ENCODE data around the gene GPR143. TPM values are rescaled to one million over a fixed set of nuclear protein-coding genes. Genes with fewer than 3 reads are reported as not detected.

The GPR143 gene
- total RNA-seq, 4 donors from 2014 or later = 0.21 TPM; not detected in 3

DNA sequence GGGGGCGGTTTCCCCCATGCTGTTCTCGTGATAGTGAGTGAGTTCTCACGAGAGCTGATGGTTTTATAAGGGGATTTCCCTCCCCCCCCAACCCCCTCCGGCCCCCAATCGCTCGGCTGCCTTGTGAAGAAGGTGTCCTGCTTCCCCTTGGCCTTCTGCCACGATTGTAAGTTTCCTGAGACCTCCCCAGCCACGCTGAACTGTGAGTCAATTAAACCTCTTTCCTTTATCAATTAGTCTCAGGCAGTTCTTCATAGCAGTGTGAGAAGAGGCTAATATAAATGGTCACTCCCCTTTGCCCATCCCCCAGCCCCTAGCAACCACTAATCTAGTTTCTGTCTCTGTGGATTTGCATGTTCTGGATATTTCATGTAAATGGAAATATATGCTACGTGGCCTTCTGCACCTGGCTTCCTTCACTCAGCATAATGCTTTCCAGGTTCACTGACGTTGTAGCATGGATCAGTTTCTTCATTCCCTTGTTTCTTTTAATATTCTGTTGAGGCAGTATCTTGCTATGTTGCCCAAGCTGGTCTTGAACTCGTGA, 16.4 kb downstream of the GPR143 start:
- H3K9me3 ChIP-seq = no peaks in the 10 kb centered on the region
- H3K36me3 ChIP-seq = no peaks in the 10 kb centered on the region
- no peak for DNase-seq (ENCODE audit: low spot score in 2 of 2)
- no peak overlapping the region for H3K27ac ChIP-seq
- no peaks in the 10 kb centered on the region for H3K27me3 ChIP-seq
- no peak overlapping the region for H3K4me3 ChIP-seq
- TF ChIP-seq, protein P1, sequence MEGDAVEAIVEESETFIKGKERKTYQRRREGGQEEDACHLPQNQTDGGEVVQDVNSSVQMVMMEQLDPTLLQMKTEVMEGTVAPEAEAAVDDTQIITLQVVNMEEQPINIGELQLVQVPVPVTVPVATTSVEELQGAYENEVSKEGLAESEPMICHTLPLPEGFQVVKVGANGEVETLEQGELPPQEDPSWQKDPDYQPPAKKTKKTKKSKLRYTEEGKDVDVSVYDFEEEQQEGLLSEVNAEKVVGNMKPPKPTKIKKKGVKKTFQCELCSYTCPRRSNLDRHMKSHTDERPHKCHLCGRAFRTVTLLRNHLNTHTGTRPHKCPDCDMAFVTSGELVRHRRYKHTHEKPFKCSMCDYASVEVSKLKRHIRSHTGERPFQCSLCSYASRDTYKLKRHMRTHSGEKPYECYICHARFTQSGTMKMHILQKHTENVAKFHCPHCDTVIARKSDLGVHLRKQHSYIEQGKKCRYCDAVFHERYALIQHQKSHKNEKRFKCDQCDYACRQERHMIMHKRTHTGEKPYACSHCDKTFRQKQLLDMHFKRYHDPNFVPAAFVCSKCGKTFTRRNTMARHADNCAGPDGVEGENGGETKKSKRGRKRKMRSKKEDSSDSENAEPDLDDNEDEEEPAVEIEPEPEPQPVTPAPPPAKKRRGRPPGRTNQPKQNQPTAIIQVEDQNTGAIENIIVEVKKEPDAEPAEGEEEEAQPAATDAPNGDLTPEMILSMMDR (IDR thresholded peaks at IDR 0.05) = no peak
- no peak for TF ChIP-seq EP300 (IDR thresholded peaks at IDR 0.05)
- TF ChIP-seq POLR2A (IDR thresholded peaks at IDR 0.05) = no peak
- no peaks in the 10 kb centered on the region for H3K4me1 ChIP-seq
- WGBS, 2 donors = 54 to 66% methylated on average over 6 to 11 of the region's 11 CpGs

DNA sequence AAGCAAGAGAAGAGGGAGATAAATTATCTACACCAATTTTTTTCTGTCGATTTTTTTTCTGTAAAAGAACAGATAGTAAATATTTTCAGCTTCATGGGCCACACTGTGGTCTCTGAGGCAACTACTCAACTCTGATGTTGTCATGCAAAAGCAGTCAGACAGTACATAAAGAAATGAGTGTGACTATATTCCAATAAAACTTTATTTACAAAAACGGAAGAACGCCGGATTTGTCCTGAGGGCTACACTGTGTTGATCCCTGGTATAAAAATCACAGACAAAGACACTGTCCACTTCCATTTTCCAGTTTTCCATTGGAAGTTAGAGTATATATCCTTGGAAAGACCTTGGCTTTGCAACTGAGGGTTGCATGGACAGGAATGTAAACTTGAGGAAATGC, 18.0 kb downstream of the GPR143 start:
- WGBS, 2 donors = 84 to 91% methylated on average over 4 of the region's 4 CpGs
- Histone ChIP-seq H3K36me3 (no peaks in the 10 kb centered on the region), H3K27ac (no peak overlapping the region), H3K4me1 (no peaks in the 10 kb centered on the region), H3K4me3 (no peak overlapping the region), H3K9me3 (no peaks in the 10 kb centered on the region), H3K27me3 (no peaks in the 10 kb centered on the region)
- DNase-seq (ENCODE audit: low spot score in 2 of 2) = no peak
- no peak for TF ChIP-seq POLR2A (IDR thresholded peaks at IDR 0.05)
- TF ChIP-seq EP300 (IDR thresholded peaks at IDR 0.05) = no peak
- TF ChIP-seq, protein P1 (IDR thresholded peaks at IDR 0.05) = no peak

DNA sequence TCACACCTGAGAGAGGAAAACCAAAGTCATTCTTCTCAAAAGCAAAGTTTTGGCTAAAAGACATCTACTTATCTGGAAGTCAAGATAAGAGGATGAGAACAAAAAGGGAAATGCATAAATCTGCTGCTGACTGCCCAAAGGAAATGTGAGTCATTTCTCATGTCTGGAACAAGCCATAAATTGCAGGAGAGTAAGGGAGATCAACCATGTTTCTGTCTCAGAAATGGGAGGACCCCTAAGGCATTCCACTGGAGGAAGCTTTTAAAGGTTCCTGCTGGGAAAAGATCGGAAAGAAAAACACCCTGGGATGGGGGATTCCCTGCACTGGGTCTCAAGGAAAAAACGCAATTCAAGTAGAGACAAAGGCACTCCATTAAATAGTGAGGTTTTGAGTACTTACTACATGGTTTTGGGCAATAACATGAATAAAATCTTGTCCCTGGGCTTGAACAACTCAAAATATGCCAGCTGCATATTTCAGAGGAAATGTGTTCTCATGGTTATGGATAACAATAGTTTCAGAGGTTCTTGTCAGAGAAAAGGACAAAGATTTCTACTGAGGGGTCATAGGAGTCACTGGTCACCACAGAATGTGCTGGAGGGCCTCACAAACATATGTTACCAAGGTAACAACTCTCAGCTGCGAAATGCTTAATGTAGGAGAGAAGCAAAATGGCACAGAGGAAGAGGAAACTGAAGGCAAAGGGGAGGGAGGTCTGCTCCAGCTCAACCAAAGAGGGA, 19.3 kb downstream of the GPR143 start:
- no peak for TF ChIP-seq POLR2A (IDR thresholded peaks at IDR 0.05)
- TF ChIP-seq EP300 (IDR thresholded peaks at IDR 0.05) = no peak
- TF ChIP-seq, protein P1 (IDR thresholded peaks at IDR 0.05) = no peak
- H3K9me3 ChIP-seq = no peaks in the 10 kb centered on the region
- H3K4me3 ChIP-seq = no peak overlapping the region
- H3K36me3 ChIP-seq = no peaks in the 10 kb centered on the region
- H3K27ac ChIP-seq = no peak overlapping the region
- H3K4me1 ChIP-seq = no peaks in the 10 kb centered on the region
- 31 to 33% methylated on average over 3 of the region's 3 CpGs for WGBS, 2 donors
- DNase-seq (ENCODE audit: low spot score in 2 of 2) = no peak
- H3K27me3 ChIP-seq = no peaks in the 10 kb centered on the region

DNA sequence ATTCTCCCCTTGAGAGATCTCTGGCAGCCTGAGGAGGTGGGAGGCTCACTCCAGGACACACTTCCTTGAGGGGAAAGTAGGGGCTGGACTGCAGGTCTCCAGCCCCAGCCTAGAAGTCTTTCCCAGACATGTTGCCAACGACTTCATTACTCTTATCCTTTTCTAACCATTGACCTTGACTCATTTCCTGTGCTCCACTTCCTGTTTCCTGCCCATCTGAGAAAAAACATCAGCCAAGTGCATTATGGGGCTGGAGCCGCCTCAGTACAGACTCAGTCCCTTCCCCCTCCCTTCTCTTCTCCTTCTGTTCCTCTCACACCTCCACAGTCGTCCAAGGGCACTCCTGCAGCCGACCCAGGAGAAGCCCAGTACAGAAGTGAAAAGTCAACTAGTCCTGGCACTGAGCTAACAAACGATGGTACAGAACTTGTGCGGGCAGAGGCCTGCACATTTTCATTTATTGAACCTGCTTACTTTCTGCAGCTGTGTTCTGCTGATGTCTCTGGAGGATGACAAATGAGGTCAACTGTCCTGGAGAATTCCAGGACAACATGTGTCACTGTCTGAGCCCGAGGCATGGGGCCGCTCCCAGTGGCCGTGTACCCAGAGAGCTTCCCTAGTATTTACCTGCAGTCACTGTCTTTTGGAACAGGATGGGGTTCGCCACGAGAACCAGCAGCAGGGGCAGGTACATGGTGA, 20.1 kb downstream of the GPR143 start:
- Histone ChIP-seq H3K4me3 (no peak overlapping the region), H3K36me3 (no peaks in the 10 kb centered on the region), H3K9me3 (no peaks in the 10 kb centered on the region), H3K27me3 (no peaks in the 10 kb centered on the region), H3K27ac (no peak overlapping the region), H3K4me1 (no peaks in the 10 kb centered on the region)
- DNase-seq (ENCODE audit: low spot score in 2 of 2) = no peak
- TF ChIP-seq POLR2A (IDR thresholded peaks at IDR 0.05) (no peak), EP300 (IDR thresholded peaks at IDR 0.05) (no peak)
- TF ChIP-seq, protein P1 (IDR thresholded peaks at IDR 0.05) = no peak
- 67 to 79% methylated on average over 11 of the region's 11 CpGs for WGBS, 2 donors

DNA sequence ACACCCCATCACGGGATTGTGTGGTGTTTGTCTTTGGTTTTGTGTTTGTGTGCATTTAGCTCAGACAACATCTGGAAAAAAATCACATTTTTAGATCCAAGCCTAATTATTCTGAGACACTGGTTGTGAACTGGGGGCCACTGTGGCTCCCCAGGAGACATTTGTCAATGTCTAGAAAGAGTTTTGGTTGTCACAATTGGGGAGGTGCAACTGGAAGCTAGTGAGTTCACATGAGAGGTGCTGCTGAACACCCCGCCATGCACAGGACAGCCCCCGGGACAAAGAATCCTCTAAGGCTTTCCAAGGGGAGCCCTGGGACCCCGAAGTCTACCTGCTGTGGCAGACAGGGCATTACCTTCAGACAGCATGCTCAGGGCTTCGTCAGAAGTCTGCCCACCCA, 26.5 kb downstream of the GPR143 start:
- Histone ChIP-seq H3K4me1 (no peaks in the 10 kb centered on the region), H3K27ac (no peak overlapping the region), H3K36me3 (no peaks in the 10 kb centered on the region), H3K4me3 (no peak overlapping the region), H3K27me3 (no peaks in the 10 kb centered on the region), H3K9me3 (no peaks in the 10 kb centered on the region)
- 86 to 90% methylated on average over 4 to 5 of the region's 5 CpGs for WGBS, 2 donors
- no peak for DNase-seq (ENCODE audit: low spot score in 2 of 2)
- TF ChIP-seq POLR2A (IDR thresholded peaks at IDR 0.05) = no peak
- TF ChIP-seq, protein P1 (IDR thresholded peaks at IDR 0.05) = no peak
- TF ChIP-seq EP300 (IDR thresholded peaks at IDR 0.05) = no peak

All from tibial nerve (tissue), 4 donors.